NT2/D1 (cell line): Measurements from ENCODE around the gene CCDC50.

ENCODE experiments used
- SUZ12 ChIP-seq: IDR thresholded peaks from 2 replicates; pipeline ENCODE4 v1.6.1; 2011; ENCODE audit not compliant: insufficient read length, insufficient read depth; ENCODE audit errors: extremely low read depth
- YY1 ChIP-seq: IDR thresholded peaks from 2 replicates; pipeline ENCODE4 v1.6.1; 2011; ENCODE audit not compliant: insufficient read length, insufficient read depth
- ZNF274 ChIP-seq: IDR thresholded peaks from 2 replicates; pipeline ENCODE4 v1.6.1; 2011; ENCODE audit warnings: mild to moderate bottlenecking, low read depth, low read length

DNA sequence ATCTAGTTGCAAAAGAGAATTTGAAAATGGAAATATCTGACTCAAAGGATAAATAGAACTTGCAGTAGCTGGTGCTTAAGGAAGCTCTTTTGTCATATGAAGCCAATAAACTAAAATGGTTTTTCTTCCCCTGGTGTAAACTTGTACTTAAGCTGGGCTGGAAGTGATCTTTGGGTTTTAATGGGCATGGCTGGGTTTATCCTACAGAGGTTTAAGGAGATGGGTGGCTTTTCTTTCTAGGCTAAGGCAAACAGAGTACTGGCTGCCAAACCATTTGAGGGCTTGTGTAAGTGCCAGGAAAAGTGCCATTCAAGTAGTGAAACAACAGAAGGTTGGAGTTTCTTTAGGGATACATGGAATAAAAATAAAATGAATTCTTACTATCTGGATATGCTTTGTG, 13.2 kb downstream of the CCDC50 start:
- TF ChIP-seq ZNF274: no peak
- TF ChIP-seq YY1: no peak
- no peak for TF ChIP-seq SUZ12
